IPS-NIHi7 (cell line): Measurements from ENCODE around the gene PROSER3.
"Not testable (repeated sequence)": the region's sequence is repeated elsewhere in the genome, so short reads cannot be mapped to it uniquely, and the experiment has no call there.

Source experiments
- DNase-seq: peaks from one replicate; pipeline ENCODE4 v3.0.0; 2012; ENCODE audit warnings: mixed read lengths; ENCODE audit errors: extremely low spot score

The PROSER3 gene

DNA sequence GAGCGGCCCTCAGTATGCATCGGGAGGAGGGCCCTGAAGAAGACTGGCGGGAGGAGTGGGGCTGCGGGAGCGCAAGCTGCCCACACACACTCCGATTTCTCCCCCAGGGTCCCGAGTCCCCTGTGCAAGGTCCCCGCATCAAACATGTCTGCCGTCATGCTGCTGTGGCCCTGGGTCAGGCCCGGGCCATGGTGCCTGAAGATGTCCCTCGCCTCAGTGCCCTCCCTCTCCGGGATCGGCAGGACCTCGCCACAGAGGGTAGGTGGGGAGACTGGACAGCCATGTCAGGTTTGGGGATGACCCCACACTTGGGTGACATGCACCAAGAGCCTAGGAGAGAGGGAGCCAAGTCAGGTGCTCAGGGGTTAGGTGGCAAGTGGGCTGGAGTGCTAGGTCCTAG lies 35.5 kb upstream of the PROSER3 start:
- no peak for DNase-seq

DNA sequence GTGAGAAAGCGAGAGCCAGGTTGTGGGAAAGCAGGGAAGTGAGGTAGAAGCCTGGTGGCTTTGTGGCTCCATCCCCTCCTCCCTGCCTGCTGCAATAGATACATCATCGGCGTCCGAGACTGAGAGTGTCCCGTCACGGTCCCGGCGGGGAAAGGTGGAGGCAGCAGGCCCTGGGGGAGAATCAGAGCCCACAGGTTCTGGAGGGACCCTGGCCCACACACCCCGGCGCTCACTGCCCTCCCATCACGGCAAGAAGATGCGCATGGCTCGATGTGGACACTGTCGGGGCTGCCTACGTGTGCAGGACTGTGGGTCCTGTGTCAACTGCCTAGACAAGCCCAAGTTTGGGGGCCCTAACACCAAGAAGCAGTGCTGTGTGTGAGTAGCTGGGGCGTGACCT lies 35.1 kb upstream of the PROSER3 start:
- no peak for DNase-seq

DNA sequence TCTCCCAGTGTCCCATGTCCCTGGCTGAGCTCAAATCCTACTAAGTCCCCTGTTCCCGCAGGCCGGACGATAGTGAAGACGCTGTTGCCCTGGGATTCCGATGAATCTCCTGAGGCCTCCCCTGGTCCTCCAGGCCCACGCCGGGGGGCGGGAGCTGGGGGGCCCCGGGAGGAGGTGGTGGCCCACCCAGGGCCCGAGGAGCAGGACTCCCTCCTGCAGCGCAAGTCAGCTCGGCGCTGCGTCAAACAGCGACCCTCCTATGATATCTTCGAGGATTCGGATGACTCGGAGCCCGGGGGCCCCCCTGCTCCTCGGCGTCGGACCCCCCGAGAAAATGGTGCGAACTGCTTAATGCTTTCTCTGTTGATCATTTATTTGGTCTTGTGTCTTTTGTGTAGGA lies 34.3 kb upstream of the PROSER3 start:
- no peak for DNase-seq

DNA sequence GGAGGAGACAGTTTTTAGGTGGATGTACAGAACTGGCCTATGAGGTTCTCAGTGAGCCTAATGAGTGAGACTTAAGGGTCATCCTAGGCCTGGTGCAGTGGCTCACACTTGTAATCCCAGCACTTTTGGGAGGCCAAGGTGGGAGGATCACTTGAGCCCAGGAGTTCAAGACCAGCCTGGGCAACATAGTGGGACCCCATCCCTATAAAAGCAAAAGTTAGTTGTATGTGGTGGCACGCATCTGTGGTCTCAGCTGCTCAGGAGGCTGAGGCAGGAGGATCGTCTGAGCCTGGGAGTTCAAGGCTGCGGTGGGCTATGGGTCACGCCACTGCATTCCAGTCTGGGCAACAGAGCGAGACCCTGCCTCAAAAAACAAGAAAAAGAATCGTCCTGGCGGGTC lies 33.8 kb upstream of the PROSER3 start:
- not testable (repeated sequence) for DNase-seq

DNA sequence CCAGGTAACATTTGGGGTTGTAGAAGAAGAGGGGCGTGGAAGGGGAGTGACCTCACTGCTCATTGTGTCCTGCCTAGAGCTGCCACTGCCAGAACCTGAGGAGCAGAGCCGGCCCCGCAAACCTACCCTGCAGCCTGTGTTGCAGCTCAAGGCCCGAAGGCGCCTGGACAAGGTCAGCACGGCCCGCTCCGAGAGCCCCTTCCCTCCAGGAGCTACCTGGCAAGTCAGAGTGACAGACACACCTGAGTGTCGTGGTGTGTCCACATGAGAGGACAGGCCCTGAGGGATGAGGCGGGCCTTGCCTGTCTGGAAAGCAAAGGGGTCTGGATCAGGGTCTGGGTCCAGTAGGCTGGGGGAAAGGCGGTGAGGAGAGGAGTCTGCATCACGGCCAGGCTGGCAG lies 33.4 kb upstream of the PROSER3 start:
- no peak for DNase-seq

DNA sequence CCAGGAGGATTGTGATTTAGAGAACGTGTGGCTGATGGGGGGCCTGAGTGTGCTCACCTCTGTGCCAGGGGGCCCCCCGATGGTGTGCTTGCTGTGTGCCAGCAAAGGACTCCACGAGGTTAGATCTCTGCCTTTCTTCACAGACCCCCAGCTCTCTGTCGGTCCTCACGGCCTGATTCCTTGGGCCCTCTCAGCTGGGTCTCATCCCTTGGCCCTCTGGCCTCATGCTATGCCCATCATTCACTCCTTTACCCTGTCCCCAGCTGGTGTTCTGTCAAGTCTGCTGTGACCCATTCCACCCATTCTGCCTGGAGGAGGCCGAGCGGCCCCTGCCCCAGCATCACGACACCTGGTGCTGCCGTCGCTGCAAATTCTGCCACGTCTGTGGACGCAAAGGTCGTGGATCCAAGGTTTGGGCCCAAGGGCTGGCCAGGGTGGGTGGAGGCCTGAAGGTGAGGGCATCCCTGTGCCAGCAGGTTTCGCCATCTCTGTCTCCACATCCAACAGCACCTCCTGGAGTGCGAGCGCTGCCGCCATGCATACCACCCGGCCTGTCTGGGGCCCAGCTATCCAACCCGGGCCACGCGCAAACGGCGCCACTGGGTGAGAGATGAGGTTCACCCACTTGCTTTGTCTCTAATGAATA lies 32.6 kb upstream of the PROSER3 start:
- DNase-seq, result no peak

DNA sequence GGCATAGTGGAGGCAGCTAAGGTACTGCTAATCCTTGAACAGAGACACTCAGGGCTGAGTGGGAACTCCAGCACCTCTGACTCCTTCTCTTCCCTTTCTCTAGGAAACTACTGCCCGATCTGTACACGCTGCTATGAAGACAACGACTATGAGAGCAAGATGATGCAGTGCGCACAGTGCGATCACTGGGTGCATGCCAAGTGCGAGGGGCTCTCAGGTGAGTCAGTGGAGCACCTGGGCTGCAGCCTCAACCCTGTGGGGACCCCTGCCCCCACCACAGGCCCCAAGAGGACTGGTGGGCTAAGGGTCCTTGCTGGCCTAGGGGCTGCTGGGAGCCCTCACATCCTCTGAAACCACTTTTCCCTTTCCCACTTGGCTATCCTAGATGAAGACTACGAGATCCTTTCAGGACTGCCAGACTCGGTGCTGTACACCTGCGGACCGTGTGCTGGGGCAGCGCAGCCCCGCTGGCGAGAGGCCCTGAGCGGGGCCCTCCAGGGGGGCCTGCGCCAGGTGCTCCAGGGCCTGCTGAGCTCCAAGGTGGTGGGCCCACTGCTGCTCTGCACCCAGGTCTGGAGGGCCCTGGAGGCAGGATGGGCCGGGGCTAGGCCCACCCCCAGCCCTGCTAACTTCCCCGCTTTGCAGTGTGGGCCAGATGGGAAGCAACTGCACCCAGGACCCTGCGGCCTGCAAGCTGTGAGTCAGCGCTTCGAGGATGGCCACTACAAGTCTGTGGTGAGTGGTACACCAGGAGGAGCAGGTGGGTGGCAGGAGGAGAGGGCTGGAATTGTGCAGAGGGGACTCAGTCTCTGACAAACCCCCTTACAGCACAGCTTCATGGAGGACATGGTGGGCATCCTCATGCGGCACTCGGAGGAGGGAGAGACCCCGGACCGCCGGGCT lies 30.7 kb upstream of the PROSER3 start:
- no peak for DNase-seq

DNA sequence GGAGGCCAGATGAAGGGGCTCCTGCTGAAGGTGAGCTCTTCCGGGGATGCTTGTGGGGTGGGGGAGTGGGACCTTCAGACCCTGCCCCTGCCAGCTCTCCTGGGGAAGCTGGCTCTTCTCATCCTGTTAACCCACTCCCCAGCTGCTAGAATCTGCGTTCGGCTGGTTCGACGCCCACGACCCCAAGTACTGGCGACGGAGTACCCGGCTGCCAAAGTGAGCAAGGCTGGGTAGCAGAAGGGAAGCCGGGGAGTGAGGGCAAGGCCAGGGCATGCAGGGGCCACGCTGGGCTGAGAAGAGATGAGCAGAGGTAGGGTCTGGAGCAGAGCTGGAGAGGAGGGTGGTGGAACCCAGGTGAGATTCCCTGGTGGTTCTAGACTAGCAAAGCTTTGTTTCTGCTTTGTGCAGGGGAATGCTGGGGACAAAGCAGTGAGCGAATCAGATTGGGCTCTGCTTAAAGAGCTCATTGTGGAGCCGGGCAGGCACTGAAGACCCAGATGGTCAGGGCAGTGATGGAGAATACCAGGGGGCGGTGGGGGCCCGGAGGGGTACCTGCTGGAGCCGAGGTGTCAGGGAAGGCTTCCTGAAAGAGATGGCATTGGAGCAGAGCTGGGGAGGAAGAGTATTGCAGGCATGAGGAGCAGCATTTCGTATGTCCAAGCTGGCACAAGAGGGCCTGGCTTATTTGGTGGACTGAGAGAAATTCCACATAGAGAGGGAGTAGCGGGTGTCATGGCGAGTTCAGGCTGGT lies 29.8 kb upstream of the PROSER3 start:
- no peak for DNase-seq

DNA sequence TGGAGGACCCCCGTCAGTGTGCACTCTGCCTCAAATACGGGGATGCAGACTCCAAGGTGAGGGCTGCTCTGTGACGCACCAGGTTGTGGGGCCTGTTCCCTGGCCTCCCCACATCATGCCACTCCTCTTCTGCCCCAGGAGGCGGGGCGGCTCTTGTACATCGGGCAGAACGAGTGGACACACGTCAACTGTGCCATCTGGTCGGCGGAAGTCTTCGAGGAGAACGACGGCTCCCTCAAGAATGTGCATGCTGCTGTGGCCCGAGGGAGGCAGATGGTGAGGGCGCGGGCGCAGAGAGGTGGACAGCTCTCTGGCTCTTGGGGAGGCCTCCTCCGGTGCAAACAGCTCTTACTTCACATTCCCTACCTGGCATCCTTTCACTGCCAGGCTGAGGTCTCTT lies 29.0 kb upstream of the PROSER3 start:
- no peak for DNase-seq

DNA sequence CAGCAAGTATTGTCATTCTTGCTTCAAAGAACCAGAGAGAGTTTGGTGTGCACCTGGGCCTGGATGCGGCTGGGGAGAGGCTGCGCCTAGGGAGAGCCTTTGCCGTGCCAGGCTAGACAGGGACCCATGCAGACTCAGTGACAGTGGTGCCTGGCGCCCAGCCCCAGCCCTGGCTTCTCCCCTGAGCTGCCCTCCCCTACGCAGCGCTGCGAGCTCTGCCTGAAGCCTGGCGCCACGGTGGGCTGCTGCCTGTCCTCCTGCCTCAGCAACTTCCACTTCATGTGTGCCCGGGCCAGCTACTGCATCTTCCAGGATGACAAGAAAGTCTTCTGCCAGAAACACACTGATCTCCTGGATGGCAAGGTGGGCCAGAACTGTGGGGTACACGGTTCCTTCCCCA lies 28.2 kb upstream of the PROSER3 start:
- no peak for DNase-seq

DNA sequence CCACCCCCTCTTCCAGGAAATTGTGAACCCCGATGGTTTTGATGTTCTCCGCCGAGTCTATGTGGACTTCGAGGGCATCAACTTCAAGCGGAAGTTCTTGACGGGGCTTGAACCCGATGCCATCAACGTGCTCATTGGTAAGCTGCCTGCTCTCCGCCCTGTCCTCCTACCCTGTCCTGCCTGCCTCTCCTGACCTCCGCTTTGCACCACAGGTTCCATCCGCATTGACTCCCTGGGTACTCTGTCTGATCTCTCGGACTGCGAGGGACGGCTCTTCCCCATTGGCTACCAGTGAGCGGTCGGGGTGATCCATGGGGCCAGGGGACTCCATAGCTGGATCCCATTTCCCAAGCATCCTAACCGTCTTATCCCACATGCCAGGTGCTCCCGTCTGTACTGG lies 27.6 kb upstream of the PROSER3 start:
- DNase-seq, result no peak

DNA sequence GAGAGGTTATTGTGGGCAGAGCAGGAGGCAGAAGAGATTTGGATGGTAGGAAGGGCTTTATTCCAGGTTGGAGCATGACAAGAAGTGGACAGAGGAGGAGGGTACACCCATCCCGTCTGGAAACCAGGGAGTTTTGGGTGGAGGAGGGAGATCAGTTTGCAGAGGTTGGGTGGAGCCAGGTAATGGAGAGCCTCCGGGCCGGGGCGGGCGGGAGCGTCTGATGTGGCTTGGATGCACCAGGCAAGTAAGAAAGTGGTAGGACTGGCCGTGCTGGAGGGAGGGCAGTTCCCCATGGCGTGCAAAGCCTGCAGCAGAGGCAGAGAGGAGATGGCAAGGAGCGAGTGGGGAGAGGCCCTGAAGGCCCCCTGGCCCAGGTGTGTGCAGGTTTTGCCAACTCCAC lies 26.6 kb upstream of the PROSER3 start:
- no peak for DNase-seq

DNA sequence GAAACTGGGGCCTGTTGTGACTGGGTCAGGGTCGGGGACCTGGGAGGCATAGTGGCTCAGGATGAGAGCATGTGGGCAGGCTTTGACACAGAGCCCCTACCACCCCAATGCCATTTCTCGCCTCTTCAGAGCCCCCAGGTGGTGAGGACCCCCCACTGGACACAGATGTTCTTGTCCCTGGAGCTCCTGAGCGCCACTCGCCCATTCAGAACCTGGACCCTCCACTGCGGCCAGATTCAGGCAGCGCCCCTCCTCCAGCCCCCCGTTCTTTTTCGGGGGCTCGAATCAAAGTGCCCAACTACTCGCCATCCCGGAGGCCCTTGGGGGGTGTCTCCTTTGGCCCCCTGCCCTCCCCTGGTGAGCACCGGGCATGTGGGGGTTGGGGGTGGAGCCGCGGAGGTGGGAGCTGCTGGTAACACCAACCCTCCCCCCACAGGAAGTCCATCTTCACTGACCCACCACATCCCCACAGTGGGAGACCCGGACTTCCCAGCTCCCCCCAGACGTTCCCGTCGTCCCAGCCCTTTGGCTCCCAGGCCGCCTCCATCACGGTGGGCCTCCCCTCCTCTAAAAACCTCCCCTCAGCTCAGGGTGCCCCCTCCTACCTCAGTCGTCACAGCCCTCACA lies 26.1 kb upstream of the PROSER3 start:
- no peak for DNase-seq

DNA sequence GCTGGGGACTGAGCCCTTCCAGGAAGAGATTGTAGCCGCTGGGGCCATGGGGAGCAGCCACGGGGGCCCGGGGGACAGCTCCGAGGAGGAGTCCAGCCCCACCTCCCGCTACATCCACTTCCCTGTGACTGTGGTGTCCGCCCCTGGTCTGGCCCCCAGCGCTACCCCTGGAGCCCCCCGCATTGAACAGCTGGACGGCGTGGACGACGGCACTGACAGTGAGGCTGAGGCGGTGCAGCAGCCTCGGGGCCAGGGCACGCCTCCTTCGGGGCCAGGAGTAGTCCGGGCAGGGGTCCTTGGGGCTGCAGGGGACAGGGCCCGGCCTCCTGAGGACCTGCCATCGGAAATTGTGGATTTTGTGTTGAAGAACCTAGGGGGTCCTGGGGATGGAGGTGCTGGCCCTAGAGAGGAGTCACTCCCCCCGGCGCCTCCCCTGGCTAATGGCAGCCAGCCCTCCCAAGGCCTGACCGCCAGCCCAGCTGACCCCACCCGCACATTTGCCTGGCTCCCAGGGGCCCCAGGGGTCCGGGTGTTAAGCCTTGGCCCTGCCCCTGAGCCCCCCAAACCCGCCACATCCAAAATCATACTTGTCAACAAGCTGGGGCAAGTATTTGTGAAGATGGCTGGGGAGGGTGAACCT lies 25.3 kb upstream of the PROSER3 start:
- DNase-seq, result no peak

DNA sequence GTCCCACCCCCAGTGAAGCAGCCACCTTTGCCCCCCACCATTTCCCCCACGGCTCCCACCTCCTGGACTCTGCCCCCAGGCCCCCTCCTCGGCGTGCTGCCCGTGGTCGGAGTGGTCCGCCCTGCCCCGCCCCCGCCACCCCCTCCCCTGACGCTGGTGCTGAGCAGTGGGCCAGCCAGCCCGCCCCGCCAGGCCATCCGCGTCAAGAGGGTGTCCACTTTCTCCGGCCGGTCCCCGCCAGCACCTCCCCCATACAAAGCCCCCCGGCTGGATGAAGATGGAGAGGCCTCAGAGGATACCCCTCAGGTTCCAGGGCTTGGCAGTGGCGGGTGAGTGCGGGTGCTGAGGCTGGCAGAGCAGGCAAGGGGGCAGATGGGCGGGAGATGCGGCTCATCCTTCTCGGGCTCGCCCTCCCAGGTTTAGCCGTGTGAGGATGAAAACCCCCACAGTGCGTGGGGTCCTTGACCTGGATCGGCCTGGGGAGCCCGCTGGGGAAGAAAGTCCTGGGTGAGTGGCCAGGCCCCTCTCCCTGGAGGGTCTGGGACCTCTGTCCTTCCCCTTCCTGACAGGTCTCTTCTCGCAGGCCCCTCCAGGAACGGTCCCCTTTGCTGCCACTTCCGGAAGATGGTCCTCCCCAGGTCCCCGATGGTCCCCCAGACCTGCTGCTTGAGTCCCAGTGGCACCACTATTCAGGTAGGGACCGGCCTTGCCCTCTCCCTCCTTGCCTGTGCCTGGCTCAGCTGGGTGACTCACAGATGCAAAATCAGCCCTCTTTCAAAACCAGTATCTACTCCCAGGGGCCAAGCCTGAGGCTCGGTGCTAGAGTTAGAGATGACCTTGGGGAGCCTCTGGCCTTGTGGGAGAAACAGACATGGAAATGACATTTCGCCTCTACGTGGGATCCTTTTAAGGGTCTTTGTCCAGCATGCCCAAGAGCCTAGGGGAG lies 24.5 kb upstream of the PROSER3 start:
- DNase-seq, result no peak

DNA sequence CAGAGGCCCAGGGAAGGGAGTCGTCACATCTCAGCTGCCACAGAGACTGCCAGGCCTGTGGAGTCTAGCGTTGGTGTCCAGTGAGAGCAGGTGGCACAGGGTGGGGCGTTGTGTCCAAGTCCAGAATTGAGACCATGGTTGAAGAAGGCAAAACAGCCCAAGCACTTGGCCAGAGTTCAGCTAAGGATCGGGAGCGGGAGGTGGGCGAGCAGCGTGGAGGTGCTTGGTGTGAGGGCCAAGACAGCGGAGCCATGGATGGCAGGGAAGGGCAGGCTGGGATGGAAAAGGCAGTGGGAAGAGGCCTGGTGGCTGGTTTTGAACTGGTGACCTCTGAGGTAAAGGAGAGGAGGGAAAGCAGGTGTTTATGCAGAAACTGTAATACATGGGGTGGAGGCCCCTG lies 23.7 kb upstream of the PROSER3 start:
- DNase-seq, result no peak

DNA sequence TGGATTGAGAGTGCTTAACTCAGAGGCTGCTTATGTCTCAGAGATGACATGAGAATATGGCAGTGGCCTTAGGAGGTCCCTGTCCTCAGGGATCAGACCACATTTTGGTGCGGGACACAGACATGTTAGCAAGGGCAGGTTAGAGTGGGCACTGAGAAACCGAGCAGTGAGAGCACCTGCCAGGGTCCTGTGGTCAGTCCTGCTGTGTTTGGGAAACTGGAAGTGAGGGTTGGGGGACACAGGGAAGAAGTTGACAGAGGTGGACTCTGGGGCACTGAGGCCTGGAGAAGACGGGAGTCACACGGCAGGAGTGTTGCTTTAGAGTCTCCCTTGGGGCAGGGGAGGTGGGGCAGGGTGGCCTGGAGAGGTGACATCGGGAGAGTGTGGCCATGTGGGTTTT lies 23.1 kb upstream of the PROSER3 start:
- no peak for DNase-seq

DNA sequence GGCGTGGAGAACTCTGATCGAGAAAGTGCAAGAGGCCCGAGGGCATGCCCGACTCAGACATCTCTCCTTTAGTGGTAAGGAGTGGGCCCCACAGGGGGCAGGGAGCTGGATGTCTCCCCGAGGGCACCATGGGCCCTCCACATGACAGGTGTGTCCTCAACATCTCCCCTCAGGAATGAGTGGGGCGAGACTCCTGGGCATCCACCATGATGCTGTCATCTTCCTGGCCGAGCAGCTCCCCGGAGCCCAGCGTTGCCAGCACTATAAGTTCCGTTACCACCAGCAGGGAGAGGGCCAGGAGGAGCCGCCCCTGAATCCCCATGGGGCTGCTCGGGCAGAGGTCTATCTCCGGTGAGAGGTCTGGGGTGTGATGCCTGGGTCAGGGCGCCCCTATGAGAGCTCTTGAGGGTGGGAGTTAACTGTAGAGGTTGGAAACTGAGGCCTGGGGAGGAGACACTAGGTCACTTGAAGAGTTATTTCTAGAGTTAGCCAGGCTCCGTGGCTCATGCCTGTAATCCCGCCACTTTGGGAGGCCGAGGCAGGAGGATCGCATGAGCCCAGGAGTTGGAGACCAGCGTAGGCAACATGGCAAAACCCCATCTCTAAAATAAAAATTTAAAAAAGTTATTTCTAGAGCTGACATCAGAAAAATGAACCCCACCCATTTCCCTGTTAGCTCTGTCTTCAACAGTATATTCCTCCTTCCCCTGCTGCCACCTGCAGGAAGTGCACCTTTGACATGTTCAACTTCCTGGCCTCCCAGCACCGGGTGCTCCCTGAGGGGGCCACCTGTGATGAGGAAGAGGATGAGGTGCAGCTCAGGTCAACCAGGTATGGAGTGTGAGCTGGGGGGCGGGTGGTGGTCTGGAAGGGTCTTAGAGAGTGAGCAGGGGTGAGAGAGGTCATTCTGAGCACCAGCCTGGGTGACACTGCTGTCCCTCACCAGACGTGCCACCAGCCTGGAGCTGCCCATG lies 20.8 kb upstream of the PROSER3 start:
- DNase-seq, result no peak
